HEK293 (cell line): Measurements from ENCODE around the gene POMC.
A peak's percentile ranks its signal among the peaks of the same experiment; 100 is the strongest.

Experiments used
- CTCF ChIA-PET: fragments of 350-600 bp; formaldehyde crosslinking; extraction: SDS; loops from one replicate; lab custom pipeline; 2021; ENCODE audit warnings: antibody characterized with exemption; lab: Yijun Ruan, JAX
- POLR2A ChIA-PET: fragments of 300-600 bp; formaldehyde crosslinking; extraction: SDS; loops from one replicate; lab custom pipeline; 2020; ENCODE audit warnings: antibody characterized with exemption, inconsistent platforms; lab: Yijun Ruan, JAX
- H3K27ac ChIP-seq: fragments of 200-500 bp; sonication (Bioruptor generic); 2 replicates; pipeline ENCODE4 v1.5.1; 2014; ENCODE audit warnings: low read depth, low read length, control low read depth, inconsistent platforms; ENCODE audit errors: extremely low read depth
- H3K36me3 ChIP-seq, 2 experiments: fragments of 200-500 bp in 1 of 2; sonication (Bioruptor generic) in 1 of 2; 1 replicate in 1 of 2; 2 replicates in 1 of 2; pipeline ENCODE4 v1.5.1; 2014 to 2017; ENCODE audit warnings: inconsistent platforms in 2 of 2, low read length in 2 of 2; ENCODE audit not compliant: control insufficient read depth in 2 of 2, insufficient read depth in 1 of 2
- H3K4me1 ChIP-seq: fragments of 200-500 bp; sonication (Bioruptor generic); 2 replicates; pipeline ENCODE4 v1.5.1; 2014; ENCODE audit warnings: mild to moderate bottlenecking, low read length, inconsistent platforms; ENCODE audit not compliant: control insufficient read depth, insufficient read depth
- H3K4me3 ChIP-seq: 2 replicates; pipeline ENCODE4 v1.5.1; 2011; ENCODE audit warnings: low read depth, mild to moderate bottlenecking, control low read depth, low read length, moderate library complexity
- H3K9me3 ChIP-seq: fragments of 200-500 bp; sonication (Bioruptor generic); 2 replicates; pipeline ENCODE4 v1.5.1; 2014; ENCODE audit warnings: low read depth, low read length, inconsistent platforms; ENCODE audit not compliant: control insufficient read depth, insufficient read depth
- BCL11B ChIP-seq: fragments of 450-650 bp; formaldehyde crosslinking; IDR thresholded peaks from 2 replicates; pipeline ENCODE4 v1.5.1; 2016; ENCODE audit warnings: low read depth, missing biosample characterization, missing genetic modification characterization
- EGR2 ChIP-seq: fragments of 450-650 bp; formaldehyde crosslinking; IDR thresholded peaks from 2 replicates; pipeline ENCODE4 v1.5.1; 2016; ENCODE audit warnings: low read depth, missing biosample characterization, missing genetic modification characterization
- GLI2 ChIP-seq: fragments of 450-650 bp; formaldehyde crosslinking; IDR thresholded peaks from 2 replicates; pipeline ENCODE4; 2017; ENCODE audit warnings: missing biosample characterization, missing genetic modification characterization, low read depth, borderline replicate concordance
- INSM2 ChIP-seq: fragments of 450-650 bp; formaldehyde crosslinking; IDR thresholded peaks from 2 replicates; pipeline ENCODE4 v1.5.1; 2016; ENCODE audit warnings: missing biosample characterization, missing genetic modification characterization
- KLF17 ChIP-seq: fragments of 450-650 bp; formaldehyde crosslinking; IDR thresholded peaks from 2 replicates; pipeline ENCODE4 v1.5.1; 2016; ENCODE audit warnings: missing biosample characterization, missing genetic modification characterization
- KLF8 ChIP-seq: fragments of 450-650 bp; formaldehyde crosslinking; IDR thresholded peaks from 2 replicates; pipeline ENCODE4 v1.5.1; 2016; ENCODE audit warnings: missing biosample characterization, missing genetic modification characterization
- OVOL3 ChIP-seq: fragments of 450-650 bp; formaldehyde crosslinking; IDR thresholded peaks from 2 replicates; pipeline ENCODE4 v1.5.1; 2016; ENCODE audit warnings: missing biosample characterization, missing genetic modification characterization
- REPIN1 ChIP-seq: fragments of 450-650 bp; formaldehyde crosslinking; IDR thresholded peaks from 2 replicates; pipeline ENCODE4 v1.5.1; 2017; ENCODE audit warnings: missing biosample characterization, missing genetic modification characterization, low read depth
- SP7 ChIP-seq: fragments of 450-650 bp; formaldehyde crosslinking; IDR thresholded peaks from 2 replicates; pipeline ENCODE4 v1.5.1; 2016; ENCODE audit warnings: missing biosample characterization, missing genetic modification characterization
- TCF7L2 ChIP-seq: IDR thresholded peaks from 2 replicates; pipeline ENCODE4 v1.6.1; 2011; ENCODE audit warnings: low read depth, mild to moderate bottlenecking, inconsistent platforms, low read length, moderate library complexity, borderline replicate concordance
- ZBTB17 ChIP-seq: fragments of 450-650 bp; formaldehyde crosslinking; IDR thresholded peaks from 2 replicates; pipeline ENCODE4 v1.5.1; 2016; ENCODE audit warnings: missing biosample characterization, missing genetic modification characterization
- ZBTB6 ChIP-seq: fragments of 450-650 bp; formaldehyde crosslinking; IDR thresholded peaks from 2 replicates; pipeline ENCODE4 v1.5.1; 2017; ENCODE audit warnings: missing biosample characterization, missing genetic modification characterization
- ZFHX2 ChIP-seq: fragments of 450-650 bp; formaldehyde crosslinking; conservative IDR thresholded peaks from 2 replicates; pipeline ENCODE4 v1.5.1; 2016; ENCODE audit warnings: missing biosample characterization, missing genetic modification characterization
- ZNF114 ChIP-seq: fragments of 450-650 bp; formaldehyde crosslinking; IDR thresholded peaks from 2 replicates; pipeline ENCODE4 v1.5.0; 2017; ENCODE audit warnings: missing biosample characterization, missing genetic modification characterization
- ZNF132 ChIP-seq: fragments of 450-650 bp; formaldehyde crosslinking; IDR thresholded peaks from 2 replicates; pipeline ENCODE4 v1.5.1; 2017; ENCODE audit warnings: missing biosample characterization, missing genetic modification characterization, borderline replicate concordance
- ZNF266 ChIP-seq: fragments of 450-650 bp; formaldehyde crosslinking; IDR thresholded peaks from 2 replicates; pipeline ENCODE4 v1.5.1; 2016; ENCODE audit warnings: missing biosample characterization, missing genetic modification characterization, low read depth
- ZNF292 ChIP-seq: fragments of 450-650 bp; formaldehyde crosslinking; IDR thresholded peaks from 2 replicates; pipeline ENCODE4 v1.5.1; 2016; ENCODE audit warnings: low read depth, missing biosample characterization, missing genetic modification characterization, borderline replicate concordance
- ZNF433 ChIP-seq: fragments of 450-650 bp; formaldehyde crosslinking; IDR thresholded peaks from 2 replicates; pipeline ENCODE4 v1.5.1; 2016; ENCODE audit warnings: missing biosample characterization, missing genetic modification characterization, low read depth
- ZNF623 ChIP-seq: fragments of 450-650 bp; formaldehyde crosslinking; IDR thresholded peaks from 2 replicates; pipeline ENCODE4 v1.5.1; 2016; ENCODE audit warnings: missing biosample characterization, missing genetic modification characterization
- ZNF626 ChIP-seq: fragments of 450-650 bp; sonication (Bioruptor Pico); formaldehyde crosslinking; IDR thresholded peaks from 2 replicates; pipeline ENCODE4 v1.5.1; 2018; ENCODE audit warnings: missing biosample characterization, missing genetic modification characterization, inconsistent platforms
- ZNF660 ChIP-seq: fragments of 450-650 bp; IDR thresholded peaks from 2 replicates; pipeline ENCODE4 v1.5.1; 2018; ENCODE audit warnings: missing biosample characterization, mild to moderate bottlenecking, missing genetic modification characterization
- ZNF670 ChIP-seq: fragments of 450-650 bp; formaldehyde crosslinking; IDR thresholded peaks from 2 replicates; pipeline ENCODE4 v1.5.1; 2016; ENCODE audit warnings: missing biosample characterization, missing genetic modification characterization, low read depth
- ZNF704 ChIP-seq: fragments of 450-650 bp; formaldehyde crosslinking; IDR thresholded peaks from 2 replicates; pipeline ENCODE4 v1.5.1; 2016; ENCODE audit warnings: missing biosample characterization, missing genetic modification characterization
- ZNF707 ChIP-seq: fragments of 450-650 bp; formaldehyde crosslinking; IDR thresholded peaks from 2 replicates; pipeline ENCODE4 v1.5.1; 2016; ENCODE audit warnings: missing biosample characterization, missing genetic modification characterization
- ZNF76 ChIP-seq: fragments of 450-650 bp; formaldehyde crosslinking; IDR thresholded peaks from 2 replicates; pipeline ENCODE4; 2016; ENCODE audit warnings: low read depth, missing biosample characterization, missing genetic modification characterization, borderline replicate concordance
- ZNF792 ChIP-seq: fragments of 450-650 bp; formaldehyde crosslinking; IDR thresholded peaks from 2 replicates; pipeline ENCODE4 v1.5.1; 2016; ENCODE audit warnings: missing biosample characterization, missing genetic modification characterization
- ZNF843 ChIP-seq: fragments of 450-650 bp; formaldehyde crosslinking; IDR thresholded peaks from 2 replicates; pipeline ENCODE4 v1.5.1; 2016; ENCODE audit warnings: missing biosample characterization, missing genetic modification characterization
- ZSCAN23 ChIP-seq: fragments of 450-650 bp; formaldehyde crosslinking; IDR thresholded peaks from 2 replicates; pipeline ENCODE4 v1.5.1; 2016; ENCODE audit warnings: missing biosample characterization, missing genetic modification characterization
- ZSCAN5A ChIP-seq: fragments of 450-650 bp; formaldehyde crosslinking; IDR thresholded peaks from 2 replicates; pipeline ENCODE4 v1.5.1; 2016; ENCODE audit warnings: missing biosample characterization, missing genetic modification characterization

Gene POMC

GRCh38 chr2:25125189-25125588, 43.2 kb downstream of the POMC start:
- POLR2A ChIA-PET = no interaction called here
- Histone ChIP-seq H3K4me3 (no peak overlapping the region), H3K27ac (no peak overlapping the region), H3K4me1 (no peaks in the 10 kb centered on the region), H3K9me3 (no peaks in the 10 kb centered on the region)
- CTCF ChIA-PET = interaction anchor here (0.8 to 1.6 kb wide), 4 partner anchors 102 to 1301 kb away, joined by 3 to 12 read pairs (median 3); no protein-coding TSS in a partner anchor
- TF ChIP-seq ZNF670 = no peak
- no peak for TF ChIP-seq ZNF114 (tag by site-specific recombination)
- no peak for TF ChIP-seq ZFHX2 (tag by site-specific recombination)
- no peak for TF ChIP-seq ZNF292
- no peak for TF ChIP-seq ZNF704
- no peak for TF ChIP-seq ZNF707 (tag by site-specific recombination)
- no peak for TF ChIP-seq KLF8
- no peak for TF ChIP-seq TCF7L2
- no peak for TF ChIP-seq ZNF660 (tag by site-specific recombination)
- no peak for TF ChIP-seq BCL11B
- TF ChIP-seq SP7 = no peak
- no peak for TF ChIP-seq ZNF843 (tag by site-specific recombination)
- no peak for TF ChIP-seq ZNF266 (tag by site-specific recombination)
- TF ChIP-seq ZNF76 (tag by site-specific recombination) = no peak
- no peak for TF ChIP-seq ZNF626 (tag by site-specific recombination)
- no peak for TF ChIP-seq INSM2 (tag by site-specific recombination)
- TF ChIP-seq, all 188 proteins: peak for 0
- H3K36me3 ChIP-seq = peaks cover 0 to 2% of the 10 kb centered on the region in 2 experiments; a peak in 1 of 3 replicates

- Histone ChIP-seq H3K4me1 (no peaks in the 10 kb centered on the region), H3K9me3 (no peaks in the 10 kb centered on the region), H3K36me3 (no peaks in the 10 kb centered on the region), H3K27ac (no peak overlapping the region), H3K4me3 (no peak overlapping the region)
- CTCF ChIA-PET = interaction anchor here (5.0 kb wide), 1 partner anchor 148 kb away, joined by 26 read pairs; no protein-coding TSS in a partner anchor
- POLR2A ChIA-PET = no interaction called here
- TF ChIP-seq ZSCAN5A (tag by site-specific recombination) = no peak
- TF ChIP-seq ZSCAN23 (tag by site-specific recombination) = no peak
- TF ChIP-seq ZNF132 (tag by site-specific recombination) = no peak
- TF ChIP-seq KLF17 (tag by site-specific recombination) = no peak
- TF ChIP-seq ZBTB17 (tag by site-specific recombination) = no peak
- TF ChIP-seq GLI2 (tag by site-specific recombination) = no peak
- TF ChIP-seq REPIN1 (tag by site-specific recombination) = no peak
- peak; percentile 81 for TF ChIP-seq EGR2
- TF ChIP-seq ZNF433 (tag by site-specific recombination) = no peak
- no peak for TF ChIP-seq OVOL3 (tag by site-specific recombination)
- TF ChIP-seq ZBTB6 (tag by site-specific recombination) = no peak
- no peak for TF ChIP-seq ZNF792 (tag by site-specific recombination)
- no peak for TF ChIP-seq ZNF623 (tag by site-specific recombination)
- peak; percentile 82 for TF ChIP-seq ZFHX2 (tag by site-specific recombination)
Measured at GRCh38 chr2:25123682-25124081, 44.7 kb downstream of the POMC start.
